NT2/D1 (cell line): ENCODE data around the gene N4BP2L1.

Experiments
- YY1 ChIP-seq: IDR thresholded peaks from 2 replicates; pipeline ENCODE4 v1.6.1; 2011; ENCODE audit not compliant: insufficient read length, insufficient read depth
- ZNF274 ChIP-seq: IDR thresholded peaks from 2 replicates; pipeline ENCODE4 v1.6.1; 2011; ENCODE audit warnings: mild to moderate bottlenecking, low read depth, low read length

GRCh38 chr13:32376642-32377415, 51.1 kb downstream of the N4BP2L1 start:
- no peak for TF ChIP-seq ZNF274
- no peak for TF ChIP-seq YY1
